Activated T-helper 2 cell treated with anti-CD3 and anti-CD28 coated beads, Interferon-gamma antibody, Interleukin-2, Interleukin-4, amounts not matched to agents 10 μg/mL and 5 μg/mL and 100 μg/mL, durations not matched to agents 14 hours and 24 hours and 36 hours (primary cell): Measurements from ENCODE around the gene NEUROD4. TPM values are rescaled to one million over a fixed set of nuclear protein-coding genes. Genes with fewer than 3 reads are reported as not detected.
A peak's percentile ranks its signal among the peaks of the same experiment; 100 is the strongest.

Experiments
- DNase-seq: peaks from one replicate; pipeline ENCODE4 v3.0.0; 2021; ENCODE audit warnings: low spot score
- H3K27ac Mint-ChIP-seq: one replicate; pipeline ENCODE4 v1.8.0; 2021; ENCODE audit warnings: mixed read lengths
- H3K27me3 Mint-ChIP-seq: one replicate; pipeline ENCODE4 v1.8.0; 2021; ENCODE audit warnings: low read depth, mixed read lengths
- H3K36me3 Mint-ChIP-seq: one replicate; pipeline ENCODE4 v1.8.0; 2021; ENCODE audit warnings: low read depth, mixed read lengths
- H3K4me1 Mint-ChIP-seq: one replicate; pipeline ENCODE4 v1.8.0; 2021; ENCODE audit warnings: low read depth, mixed read lengths
- H3K4me3 Mint-ChIP-seq: one replicate; pipeline ENCODE4 v1.8.0; 2021; ENCODE audit warnings: low read depth, mild to moderate bottlenecking, moderate library complexity, mixed read lengths
- H3K9me3 Mint-ChIP-seq: one replicate; pipeline ENCODE4 v1.8.0; 2021; ENCODE audit warnings: mixed read lengths
- intact Hi-C: fragments of 100-400 bp; cut with micrococcal nuclease; formaldehyde crosslinking; loops from one replicate; pipeline ENCODE4 v1.15.1; 2023
- total RNA-seq: library from RNA; stranded (reverse); gene quantifications from 2 replicates; pipeline ENCODE4 v1.2.3, GENCODE V29; 2022

Gene NEUROD4
- total RNA-seq, 1 donor from 2014 or later = not detected

DNA sequence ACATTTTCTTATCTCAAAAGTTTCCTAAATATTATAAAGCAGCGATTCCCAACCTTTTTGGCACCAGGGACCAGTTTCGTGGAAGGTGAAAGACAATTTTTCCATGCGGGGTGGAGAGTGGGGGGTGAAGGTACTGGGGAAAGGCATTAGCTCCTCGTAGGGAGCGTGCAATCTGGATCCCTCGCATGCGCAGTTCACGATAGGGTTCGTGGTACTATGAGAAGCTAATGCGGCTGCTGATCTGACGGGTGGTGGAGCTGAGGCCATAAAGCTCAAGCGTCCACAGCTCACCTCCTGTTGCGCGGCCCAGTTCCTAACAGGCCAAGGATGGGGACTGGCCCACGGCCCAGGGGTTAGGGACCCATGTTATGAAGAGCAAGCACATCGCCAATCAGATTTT is 29.9 kb downstream of the NEUROD4 start:
- intact Hi-C loops = no loop called here
- no peaks in the 10 kb centered on the region for H3K4me1 Mint-ChIP-seq
- no peaks in the 10 kb centered on the region for H3K9me3 Mint-ChIP-seq
- no peak for DNase-seq
- no peak overlapping the region for H3K27ac Mint-ChIP-seq
- H3K4me3 Mint-ChIP-seq = no peak overlapping the region
- peaks cover 18% of the 10 kb centered on the region for H3K27me3 Mint-ChIP-seq
- no peaks in the 10 kb centered on the region for H3K36me3 Mint-ChIP-seq

DNA sequence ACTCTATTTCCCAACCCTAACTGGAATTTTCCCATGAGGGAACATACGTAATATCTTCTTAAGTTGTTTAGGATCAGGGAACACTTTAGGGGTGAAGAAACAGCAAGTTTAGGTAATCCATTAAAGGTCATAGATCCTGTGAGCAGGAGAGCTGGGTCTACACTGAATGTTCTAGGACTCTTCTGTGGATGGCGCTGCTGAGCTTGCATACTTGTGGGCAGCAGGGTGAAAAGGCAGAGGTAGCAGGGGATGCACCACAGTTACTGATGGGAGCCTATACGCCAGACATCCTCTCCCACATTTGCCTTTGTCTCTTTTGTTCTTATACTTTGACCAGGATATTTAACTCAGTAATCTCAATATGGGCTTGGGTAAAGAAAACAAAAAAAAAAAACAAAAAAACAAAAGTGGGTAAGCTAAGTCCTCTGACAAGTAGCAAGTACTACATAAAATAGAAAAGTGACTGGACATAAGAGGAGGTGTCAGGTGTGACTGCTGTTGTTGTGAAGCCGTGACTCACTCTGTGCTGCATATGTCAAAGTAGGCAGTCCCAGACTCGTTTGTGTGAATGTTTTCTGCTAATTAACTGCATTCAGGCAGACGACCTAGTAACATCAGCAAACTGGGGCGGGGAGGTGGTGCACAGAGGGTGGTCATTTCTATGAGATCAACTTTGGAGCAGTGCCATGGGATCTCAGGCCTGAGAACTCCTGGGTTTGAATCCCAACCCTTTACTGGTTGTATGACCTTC is 31.6 kb downstream of the NEUROD4 start:
- intact Hi-C loops = no loop called here
- Mint-ChIP-seq H3K27ac (no peak overlapping the region), H3K27me3 (peaks cover 20% of the 10 kb centered on the region), H3K36me3 (no peaks in the 10 kb centered on the region), H3K4me1 (no peaks in the 10 kb centered on the region), H3K9me3 (no peaks in the 10 kb centered on the region), H3K4me3 (no peak overlapping the region)
- DNase-seq = no peak

DNA sequence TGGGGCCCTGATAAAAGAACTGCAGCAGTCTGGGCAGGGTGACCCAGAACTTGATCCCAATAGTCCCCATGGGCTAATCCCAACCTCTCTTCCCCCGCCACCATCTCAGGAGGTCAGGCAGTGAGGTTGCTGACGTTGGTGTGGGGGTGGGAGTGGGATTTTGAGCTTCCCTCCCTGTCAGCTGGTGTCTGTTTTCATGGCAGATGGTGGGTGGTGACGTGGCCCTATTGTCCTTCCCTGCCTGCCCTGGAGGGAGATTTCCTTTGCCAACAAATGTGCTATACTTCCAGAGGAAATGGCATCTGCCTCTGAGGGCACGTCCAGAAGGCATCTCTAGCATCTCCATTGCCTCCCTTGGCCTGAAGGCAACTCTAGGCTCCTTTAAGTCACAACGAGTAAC is 37.7 kb downstream of the NEUROD4 start:
- intact Hi-C loops = no loop called here
- Mint-ChIP-seq H3K4me1 (peaks cover 23% of the 10 kb centered on the region), H3K27ac (no peak overlapping the region), H3K36me3 (no peaks in the 10 kb centered on the region), H3K9me3 (no peaks in the 10 kb centered on the region), H3K4me3 (no peak overlapping the region), H3K27me3 (peaks cover 14% of the 10 kb centered on the region)
- DNase-seq = no peak

DNA sequence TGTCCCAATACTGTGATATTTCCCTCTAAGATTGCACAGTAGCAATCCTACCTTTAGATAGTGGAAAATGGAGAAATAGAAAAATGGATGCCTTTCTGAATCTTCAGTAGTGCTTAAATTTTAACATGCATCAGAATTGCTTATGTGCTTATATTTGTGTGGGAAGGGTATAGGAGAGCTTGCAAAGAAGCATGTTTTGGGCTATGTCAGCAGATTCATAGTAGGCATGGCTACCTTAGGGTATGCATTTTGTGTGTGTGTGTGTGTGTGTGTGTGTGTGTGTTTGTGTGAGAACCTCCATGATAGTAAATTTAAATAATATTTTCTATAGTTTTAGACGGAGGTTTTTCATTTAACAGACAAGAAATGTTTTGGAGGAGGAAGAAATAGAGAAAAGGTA is 38.3 kb downstream of the NEUROD4 start:
- H3K27me3 Mint-ChIP-seq = peaks cover 16% of the 10 kb centered on the region
- DNase-seq = no peak
- intact Hi-C loops = no loop called here
- peaks cover 23% of the 10 kb centered on the region for H3K4me1 Mint-ChIP-seq
- no peak overlapping the region for H3K27ac Mint-ChIP-seq
- no peaks in the 10 kb centered on the region for H3K9me3 Mint-ChIP-seq
- H3K36me3 Mint-ChIP-seq = no peaks in the 10 kb centered on the region
- H3K4me3 Mint-ChIP-seq = no peak overlapping the region

DNA sequence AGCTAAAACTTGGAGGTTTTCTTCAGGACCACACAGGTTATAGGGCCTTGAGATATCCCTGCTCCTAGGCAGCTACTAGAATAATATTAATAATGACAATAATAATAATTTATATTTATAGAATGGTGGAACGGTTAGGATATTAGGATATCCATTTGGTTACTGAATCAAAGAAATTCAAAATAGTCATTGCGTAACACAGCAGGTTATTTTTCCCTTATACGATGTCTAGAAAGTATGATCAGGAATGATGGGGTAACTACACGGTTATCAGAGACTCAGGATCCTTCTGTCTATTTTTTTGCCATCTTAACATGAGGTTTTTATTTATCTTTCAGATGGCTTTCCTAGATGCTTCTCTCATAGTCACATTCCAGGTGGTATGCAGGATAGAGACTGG is 39.0 kb downstream of the NEUROD4 start:
- no peaks in the 10 kb centered on the region for H3K9me3 Mint-ChIP-seq
- H3K4me3 Mint-ChIP-seq = no peak overlapping the region
- H3K36me3 Mint-ChIP-seq = no peaks in the 10 kb centered on the region
- intact Hi-C loops = no loop called here
- DNase-seq = no peak
- peaks cover 23% of the 10 kb centered on the region for H3K4me1 Mint-ChIP-seq
- no peak overlapping the region for H3K27ac Mint-ChIP-seq
- peaks cover 12% of the 10 kb centered on the region for H3K27me3 Mint-ChIP-seq

DNA sequence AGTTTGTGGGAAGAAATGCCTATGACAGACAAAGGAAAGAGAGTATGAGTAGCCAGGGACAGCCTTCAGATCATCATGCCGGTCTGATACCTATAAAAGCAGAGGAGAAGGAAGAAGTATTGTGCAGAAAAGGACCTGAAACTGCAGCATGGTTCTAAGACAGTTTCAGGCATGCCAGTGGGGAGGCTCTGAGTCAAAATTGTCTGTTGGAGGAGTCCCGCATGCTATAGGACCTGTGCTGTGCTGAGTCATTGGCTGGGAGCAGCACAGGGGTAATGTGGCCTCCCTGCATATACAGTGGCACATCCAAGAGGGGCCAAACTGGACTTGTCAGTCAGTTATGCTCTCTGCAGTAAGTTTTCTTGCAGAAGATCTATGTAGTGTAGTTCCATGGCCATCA is 40.7 kb downstream of the NEUROD4 start:
- Mint-ChIP-seq H3K36me3 (no peaks in the 10 kb centered on the region), H3K4me1 (peaks cover 23% of the 10 kb centered on the region), H3K27me3 (peaks cover 19% of the 10 kb centered on the region), H3K27ac (peak overlapping the region; percentile 18), H3K4me3 (no peak overlapping the region), H3K9me3 (no peaks in the 10 kb centered on the region)
- peak; percentile 21 for DNase-seq
- intact Hi-C loops = loop anchor here (1.0 kb wide), 1 partner anchor 69 kb away; no protein-coding TSS in a partner anchor

DNA sequence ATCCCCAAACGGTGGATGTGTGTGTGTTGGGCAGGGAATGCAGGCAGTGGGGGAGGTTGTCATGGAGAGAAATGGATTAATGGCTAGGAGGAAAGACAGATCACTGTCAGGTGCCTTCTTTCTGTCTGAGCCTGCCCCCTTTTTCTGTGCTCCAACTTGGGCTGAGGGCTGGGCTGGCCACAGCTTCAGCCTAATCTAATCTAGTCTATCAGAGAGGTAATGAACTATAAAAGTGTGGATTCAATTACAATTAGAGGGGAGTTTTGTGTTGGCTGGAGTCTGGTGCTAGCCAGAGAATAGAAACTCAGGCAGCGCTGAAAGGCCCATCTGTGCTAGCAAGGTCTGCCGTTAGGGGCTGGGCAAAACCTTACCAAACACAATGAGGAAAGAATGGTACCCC is 41.2 kb downstream of the NEUROD4 start:
- peaks cover 23% of the 10 kb centered on the region for H3K4me1 Mint-ChIP-seq
- no peak for DNase-seq
- H3K9me3 Mint-ChIP-seq = no peaks in the 10 kb centered on the region
- no peak overlapping the region for H3K4me3 Mint-ChIP-seq
- intact Hi-C loops = no loop called here
- H3K27ac Mint-ChIP-seq = no peak overlapping the region
- peaks cover 18% of the 10 kb centered on the region for H3K27me3 Mint-ChIP-seq
- H3K36me3 Mint-ChIP-seq = no peaks in the 10 kb centered on the region

DNA sequence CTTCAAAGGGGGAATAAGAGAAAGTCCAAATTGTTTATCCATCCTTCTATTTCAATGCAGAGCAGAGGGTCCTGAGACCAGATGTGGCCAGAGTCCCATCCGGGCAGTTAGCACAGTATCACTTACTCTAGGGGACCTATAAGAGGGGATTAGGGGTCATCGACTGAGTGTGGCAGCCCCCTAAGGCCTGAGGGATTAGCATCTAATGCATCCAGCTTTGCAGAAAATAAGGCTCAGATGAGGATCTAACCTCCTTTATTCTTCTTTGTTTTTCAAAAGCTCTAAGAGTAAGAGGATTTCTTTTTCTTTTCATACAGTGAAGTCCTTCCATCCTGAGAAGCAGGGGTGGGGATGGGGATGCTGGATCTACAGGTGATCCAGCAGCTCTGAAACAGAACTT is 43.5 kb downstream of the NEUROD4 start:
- DNase-seq = no peak
- H3K4me1 Mint-ChIP-seq = peaks cover 23% of the 10 kb centered on the region
- no peak overlapping the region for H3K27ac Mint-ChIP-seq
- intact Hi-C loops = no loop called here
- H3K27me3 Mint-ChIP-seq = peaks cover 14% of the 10 kb centered on the region
- no peak overlapping the region for H3K4me3 Mint-ChIP-seq
- no peaks in the 10 kb centered on the region for H3K36me3 Mint-ChIP-seq
- H3K9me3 Mint-ChIP-seq = no peaks in the 10 kb centered on the region

DNA sequence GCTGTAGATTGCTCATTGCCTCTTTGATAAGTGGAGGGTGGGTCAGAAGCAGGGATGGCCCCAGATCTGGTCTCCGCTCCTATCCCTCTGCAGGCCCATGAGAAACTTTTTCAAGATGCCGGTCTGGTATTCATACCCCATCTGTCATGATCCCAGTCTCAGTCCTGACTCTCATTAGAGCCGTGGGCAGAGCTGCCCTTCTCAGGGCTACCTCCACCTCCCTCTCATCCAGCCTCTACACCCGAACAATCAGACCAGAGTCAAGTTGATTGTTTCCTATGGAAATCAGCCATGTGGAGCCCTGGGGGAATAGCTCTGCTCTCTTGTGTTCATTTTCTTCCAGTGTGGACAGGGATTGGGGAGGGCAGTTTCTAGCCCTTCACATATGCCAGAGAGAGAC is 45.8 kb downstream of the NEUROD4 start:
- DNase-seq = no peak
- Mint-ChIP-seq H3K36me3 (no peaks in the 10 kb centered on the region), H3K9me3 (no peaks in the 10 kb centered on the region), H3K4me1 (peaks cover 7% of the 10 kb centered on the region), H3K4me3 (no peak overlapping the region), H3K27ac (no peak overlapping the region), H3K27me3 (peaks cover 13% of the 10 kb centered on the region)
- intact Hi-C loops = no loop called here

DNA sequence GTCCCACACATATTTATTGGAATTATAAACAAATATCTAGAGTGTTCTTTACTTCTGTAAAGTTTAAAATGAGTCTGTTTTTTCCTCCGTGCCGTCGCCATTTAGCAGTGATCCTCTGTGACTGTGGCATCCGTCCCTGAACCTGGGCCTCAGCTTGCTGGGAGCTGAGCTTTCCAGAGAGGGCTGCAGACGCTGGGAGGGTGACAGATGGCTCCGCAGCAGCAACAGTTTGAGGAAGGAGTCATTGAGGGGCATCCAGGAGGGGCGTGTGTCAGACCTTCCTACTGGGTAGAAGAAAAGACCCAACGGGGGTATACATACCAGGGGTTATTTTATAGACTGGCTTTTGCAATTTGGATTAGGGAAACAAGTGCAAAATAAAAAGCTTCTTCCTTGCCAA is 47.9 kb downstream of the NEUROD4 start:
- H3K36me3 Mint-ChIP-seq = no peaks in the 10 kb centered on the region
- no peak overlapping the region for H3K4me3 Mint-ChIP-seq
- intact Hi-C loops = loop anchor here (1.0 kb wide), 1 partner anchor 74 kb away; no protein-coding TSS in a partner anchor
- no peak for DNase-seq
- H3K27me3 Mint-ChIP-seq = peaks cover 13% of the 10 kb centered on the region
- H3K4me1 Mint-ChIP-seq = peaks cover 4% of the 10 kb centered on the region
- no peaks in the 10 kb centered on the region for H3K9me3 Mint-ChIP-seq
- H3K27ac Mint-ChIP-seq = no peak overlapping the region

DNA sequence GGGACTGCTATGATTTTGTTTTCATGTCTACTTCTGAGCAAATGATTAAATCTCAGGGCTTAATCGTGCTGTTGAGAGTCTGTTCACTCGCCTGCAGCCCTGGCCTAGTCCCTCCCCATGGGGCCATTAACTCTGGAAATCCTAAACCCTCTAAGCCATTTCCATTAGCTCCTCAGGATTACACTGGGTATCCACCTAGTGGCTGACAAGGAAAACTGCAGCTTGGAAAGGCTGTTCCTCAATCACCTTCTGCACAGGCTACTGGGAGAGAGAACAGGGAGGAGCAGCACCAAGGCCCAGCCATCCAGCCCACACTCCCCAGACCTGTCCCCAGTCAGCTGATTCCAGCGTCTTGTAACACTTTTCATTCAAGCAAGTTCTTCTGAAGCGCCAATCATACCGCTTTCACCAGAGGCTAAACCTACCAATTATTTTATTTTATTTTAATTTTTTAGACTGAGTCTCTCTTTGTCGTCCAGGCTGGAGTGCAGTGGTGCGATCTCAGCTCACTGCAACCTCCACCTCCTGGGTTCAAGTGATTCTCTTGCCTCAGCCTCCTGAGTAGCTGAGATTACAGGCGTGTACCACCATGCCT is 48.7 kb downstream of the NEUROD4 start:
- Mint-ChIP-seq H3K9me3 (no peaks in the 10 kb centered on the region), H3K27ac (no peak overlapping the region), H3K27me3 (peaks cover 10% of the 10 kb centered on the region), H3K4me1 (peaks cover 7% of the 10 kb centered on the region), H3K4me3 (no peak overlapping the region), H3K36me3 (no peaks in the 10 kb centered on the region)
- intact Hi-C loops = loop anchor here (1.0 kb wide), 1 partner anchor 75 kb away; no protein-coding TSS in a partner anchor
- no peak for DNase-seq

DNA sequence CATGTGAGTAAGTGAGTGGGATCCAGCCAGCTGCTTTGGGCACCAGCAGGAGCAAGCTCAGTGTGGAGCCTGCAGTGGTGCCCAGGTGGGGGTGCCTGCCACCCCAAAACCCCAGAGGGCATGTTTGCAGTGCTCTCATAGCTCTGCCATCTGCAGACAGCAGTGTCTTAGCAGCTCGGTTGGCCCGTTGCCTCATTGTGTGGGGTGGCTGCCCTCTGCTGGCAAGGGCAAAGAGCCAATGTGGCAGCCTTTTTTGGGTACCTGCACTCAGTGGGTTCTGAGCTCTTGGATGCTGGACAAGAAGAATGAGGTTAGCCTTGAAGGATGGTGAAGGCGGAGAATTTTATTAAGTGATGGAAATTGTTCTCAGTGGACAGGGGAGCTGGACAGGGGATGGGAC is 52.3 kb downstream of the NEUROD4 start:
- Mint-ChIP-seq H3K36me3 (no peaks in the 10 kb centered on the region), H3K4me3 (no peak overlapping the region), H3K27ac (no peak overlapping the region), H3K27me3 (peaks cover 26% of the 10 kb centered on the region), H3K4me1 (peaks cover 7% of the 10 kb centered on the region), H3K9me3 (no peaks in the 10 kb centered on the region)
- peak; percentile 70 for DNase-seq
- intact Hi-C loops = loop anchor here (1.0 to 5.0 kb wide), 3 partner anchors 79 to 323 kb away; partner anchors contain the start of gene MUCL1
